GM13977 (cell line): Measurements from ENCODE around the gene ZNF441.
"Not testable (repeated sequence)": the region's sequence is repeated elsewhere in the genome, so short reads cannot be mapped to it uniquely, and the experiment has no call there.

Experiments
- DNase-seq: peaks from one replicate; pipeline ENCODE4 v3.0.0; 2012; ENCODE audit warnings: low spot score
- CTCF ChIP-seq: IDR thresholded peaks from 2 replicates; pipeline ENCODE4 v1.5.1; 2012; ENCODE audit warnings: mild to moderate bottlenecking, control low read depth; ENCODE audit not compliant: insufficient read depth; ENCODE audit errors: extremely low read depth, missing control alignments
- in situ Hi-C: fragments of 300-500 bp; cut with MboI; formaldehyde crosslinking; loops from one replicate; pipeline ENCODE4 v1.12.0; 2022; ENCODE audit warnings: low sequenced_read_pairs, low pct_unique_long_range_greater_than_20kb, mixed read lengths, inconsistent platforms; ENCODE audit not compliant: unreplicated experiment

The ZNF441 gene

GRCh38 chr19:11754663-11755062 is 12.1 kb upstream of the ZNF441 start:
- no peak for DNase-seq

GRCh38 chr19:11756965-11757364 is 9.8 kb upstream of the ZNF441 start:
- TF ChIP-seq CTCF, result no peak
- DNase-seq, result no peak
- in situ Hi-C loops, result no loop called here

More at GRCh38 chr19:11754663-11755062, 12.1 kb upstream of the ZNF441 start:
- no peak for TF ChIP-seq CTCF
- in situ Hi-C loops, result no loop called here

GRCh38 chr19:11759805-11760204 is 7.0 kb upstream of the ZNF441 start:
- DNase-seq, result no peak
- no peak for TF ChIP-seq CTCF
- in situ Hi-C loops, result no loop called here

- DNase-seq, result no peak
- TF ChIP-seq CTCF, result no peak
- in situ Hi-C loops, result no loop called here
These were observed 3.7 kb upstream of the ZNF441 start for GRCh38 chr19:11763117-11763516.

GRCh38 chr19:11763611-11764010 is 3.2 kb upstream of the ZNF441 start:
- no peak for TF ChIP-seq CTCF
- DNase-seq, result no peak
- in situ Hi-C loops, result no loop called here

- no peak for TF ChIP-seq CTCF
- in situ Hi-C loops, result no loop called here
- DNase-seq, result peak; percentile 51
These were observed 883 bp downstream of the ZNF441 start for GRCh38 chr19:11767633-11768133.

GRCh38 chr19:11769995-11770394 is 3.2 kb downstream of the ZNF441 start:
- no peak for DNase-seq
- no peak for TF ChIP-seq CTCF
- in situ Hi-C loops, result no loop called here

- in situ Hi-C loops, DNase-seq: not testable (repeated sequence)
These were observed 4.7 kb downstream of the ZNF441 start for GRCh38 chr19:11771520-11771919.

GRCh38 chr19:11776669-11777068 is 9.9 kb downstream of the ZNF441 start:
- in situ Hi-C loops, DNase-seq: not testable (repeated sequence)
